SK-N-SH (cell line): Measurements from ENCODE around the gene SNCAIP. TPM values are rescaled to one million over a fixed set of nuclear protein-coding genes. Genes with fewer than 3 reads are reported as not detected.

ENCODE experiments used
- CTCF ChIA-PET: fragments of 300-600, 350-600 bp; formaldehyde crosslinking; extraction: SDS; loops from one replicate; lab custom pipeline; 2021; lab: Yijun Ruan, JAX
- POLR2A ChIA-PET: fragments of 350-600 bp; sonication (Branson Sonifier 250); formaldehyde crosslinking; extraction: SDS; loops from one replicate; lab custom pipeline; 2020; ENCODE audit warnings: antibody characterized with exemption, inconsistent platforms; lab: Yijun Ruan, JAX
- DNase-seq: peaks from one replicate; pipeline ENCODE4 v3.0.0; 2012
- H2AFZ ChIP-seq: fragments of 200-600 bp; sonication (generic); 2 replicates; pipeline ENCODE4 v1.8.1; 2016; ENCODE audit warnings: antibody characterized with exemption, mild to moderate bottlenecking, low read depth
- H3F3A ChIP-seq: fragments of 200-600 bp; sonication (generic); replicated peaks from 2 replicates; pipeline ENCODE3; 2016; ENCODE audit warnings: antibody characterized with exemption, mild to moderate bottlenecking; ENCODE audit not compliant: insufficient read depth
- H3K27ac ChIP-seq, 2 experiments: fragments of 200-500 bp in 1 of 2; fragments of 200-600 bp in 1 of 2; sonication (Bioruptor generic) in 1 of 2; sonication (generic), shearing (Covaris generic) in 1 of 2; 2 replicates each; pipeline versions ENCODE4 v1.5.1 to v1.6.1; 2014 to 2016; ENCODE audit warnings: low read depth in 2 of 2, inconsistent platforms in 1 of 2, low read length in 1 of 2, mild to moderate bottlenecking in 1 of 2, mixed read lengths in 1 of 2
- H3K27me3 ChIP-seq: fragments of 200-600 bp; sonication (generic), shearing (Covaris generic); 2 replicates; pipeline ENCODE4 v1.6.1; 2016; ENCODE audit warnings: mixed run types; ENCODE audit not compliant: insufficient read depth
- H3K36me3 ChIP-seq, 2 experiments: fragments of 200-500 bp in 1 of 2; fragments of 200-600 bp in 1 of 2; sonication (Bioruptor generic) in 1 of 2; sonication (generic) in 1 of 2; replicated peaks in 1 of 2; 2 replicates each; pipeline versions ENCODE3 to v1.5.1; 2014 to 2016; ENCODE audit warnings: low read length in 1 of 2, mild to moderate bottlenecking in 1 of 2; ENCODE audit not compliant: insufficient read depth in 2 of 2, control insufficient read depth in 1 of 2
- H3K4me1 ChIP-seq, 2 experiments: fragments of 200-500 bp in 1 of 2; fragments of 200-600 bp in 1 of 2; sonication (Bioruptor generic) in 1 of 2; sonication (generic), shearing (Covaris generic) in 1 of 2; 2 replicates each; pipeline versions ENCODE4 v1.5.1 to v1.6.1; 2014 to 2016; ENCODE audit warnings: low read depth in 1 of 2, low read length in 1 of 2, mixed run types in 1 of 2; ENCODE audit not compliant: insufficient read depth in 2 of 2, control insufficient read depth in 1 of 2
- H3K4me2 ChIP-seq: fragments of 200-600 bp; sonication (generic), shearing (Covaris generic); 2 replicates; pipeline ENCODE4 v1.6.1; 2017; ENCODE audit warnings: mixed run types
- H3K4me3 ChIP-seq, 2 experiments: fragments of 200-500 bp in 1 of 2; fragments of 200-600 bp in 1 of 2; sonication (Bioruptor generic) in 1 of 2; sonication (generic), shearing (Covaris generic) in 1 of 2; 2 replicates each; pipeline versions ENCODE4 v1.5.1 to v1.8.1; 2014 to 2016; ENCODE audit warnings: low read depth in 2 of 2, inconsistent platforms in 1 of 2, low read length in 1 of 2, mild to moderate bottlenecking in 1 of 2, mixed read lengths in 1 of 2, moderate library complexity in 1 of 2
- H3K79me2 ChIP-seq: fragments of 200-600 bp; sonication (generic); 2 replicates; pipeline ENCODE4 v1.8.1; 2017; ENCODE audit warnings: mild to moderate bottlenecking; ENCODE audit not compliant: insufficient read depth
- H3K9ac ChIP-seq: fragments of 200-600 bp; sonication (generic); 2 replicates; pipeline ENCODE4 v1.6.1; 2017; ENCODE audit warnings: mixed run types
- H3K9me2 ChIP-seq: fragments of 200-600 bp; sonication (generic); 2 replicates; pipeline ENCODE4 v1.6.1; 2017; ENCODE audit warnings: mixed run types
- H3K9me3 ChIP-seq: fragments of 200-600 bp; sonication (generic); 2 replicates; pipeline ENCODE4 v1.6.1; 2017; ENCODE audit warnings: mixed run types, mild to moderate bottlenecking, moderate library complexity
- H4K20me1 ChIP-seq: fragments of 200-600 bp; sonication (generic); 2 replicates; pipeline ENCODE4 v1.6.1; 2017; ENCODE audit warnings: mild to moderate bottlenecking, mixed run types; ENCODE audit not compliant: insufficient read depth
- CHD2 ChIP-seq: fragments of 150-350 bp; IDR thresholded peaks from 2 replicates; pipeline ENCODE4 v1.6.1; 2018; ENCODE audit warnings: low read length; ENCODE audit not compliant: partially characterized antibody
- ELF1 ChIP-seq: IDR thresholded peaks from 2 replicates; pipeline ENCODE4 v1.4.0; 2012
- EP300 ChIP-seq, 2 experiments: IDR thresholded peaks; 2 replicates each; pipeline versions ENCODE4 v1.4.0 to v1.6.1; 2012; ENCODE audit warnings: borderline replicate concordance in 1 of 2, low read depth in 1 of 2, low read length in 1 of 2
- EZH2phosphoT487 ChIP-seq: fragments of 200-600 bp; sonication (generic); IDR thresholded peaks from 2 replicates; pipeline ENCODE4 v1.6.1; 2017; ENCODE audit warnings: low read depth, mixed run types, mild to moderate bottlenecking, antibody characterized with exemption, moderate library complexity, borderline replicate concordance
- FOXM1 ChIP-seq: IDR thresholded peaks from 2 replicates; pipeline ENCODE4 v1.4.0; 2012; ENCODE audit warnings: low read depth, mild to moderate bottlenecking
- JUND ChIP-seq: IDR thresholded peaks from 2 replicates; pipeline ENCODE4 v1.4.0; 2012
- MEF2A ChIP-seq: IDR thresholded peaks from 2 replicates; pipeline ENCODE4 v1.4.0; 2012; ENCODE audit warnings: low read depth, borderline replicate concordance
- NFIC ChIP-seq: IDR thresholded peaks from 2 replicates; pipeline ENCODE4 v1.4.0; 2012; ENCODE audit warnings: borderline replicate concordance
- RFX5 ChIP-seq: IDR thresholded peaks from 2 replicates; pipeline ENCODE4 v1.6.1; 2012; ENCODE audit warnings: mild to moderate bottlenecking, improper control_type of control experiment, low read length
- RXRA ChIP-seq: IDR thresholded peaks from 2 replicates; pipeline ENCODE4 v1.4.0; 2012; ENCODE audit warnings: low read depth, mild to moderate bottlenecking, borderline replicate concordance
- SIN3A ChIP-seq: IDR thresholded peaks from 2 replicates; pipeline ENCODE4 v1.6.1; 2012; ENCODE audit warnings: low read depth, mild to moderate bottlenecking, low read length, moderate library complexity, borderline replicate concordance
- SMC3 ChIP-seq: IDR thresholded peaks from 2 replicates; pipeline ENCODE4 v1.6.1; 2012; ENCODE audit warnings: low read depth, low read length, improper control_type of control experiment
- TCF12 ChIP-seq: IDR thresholded peaks from 2 replicates; pipeline ENCODE4 v1.4.0; 2012
- TEAD4 ChIP-seq: IDR thresholded peaks from 2 replicates; pipeline ENCODE4 v1.4.0; 2012; ENCODE audit warnings: mild to moderate bottlenecking, borderline replicate concordance; ENCODE audit not compliant: insufficient read depth
- WGBS: methylation state at CpG from one replicate; pipeline ENCODE4 v1.1.6; 2017; ENCODE audit warnings: low lambda C conversion rate; 5-methylcytosine and 5-hydroxymethylcytosine counted together
- polyA plus RNA-seq, 3 experiments: library from polyadenylated mRNA; depleted of rRNA; stranded (reverse); fragments of >200 nt; gene quantifications; 2 replicates each; pipeline ENCODE4 v1.2.3, GENCODE V29; 2012
- TF ChIP-seq, protein P1 (sequence below): IDR thresholded peaks from 2 replicates; pipeline ENCODE4; 2012
- TF ChIP-seq, protein P2 (sequence below): fragments of 150-350 bp; IDR thresholded peaks from 2 replicates; pipeline ENCODE4 v1.6.1; 2017; ENCODE audit warnings: antibody characterized with exemption, low read length, low read depth, borderline replicate concordance
- TF ChIP-seq, protein P3 (sequence below): fragments of 150-350 bp; IDR thresholded peaks from 2 replicates; pipeline ENCODE4 v1.6.1; 2016; ENCODE audit warnings: mild to moderate bottlenecking, low read depth, low read length
- TF ChIP-seq, protein P4 (sequence below): IDR thresholded peaks from 2 replicates; pipeline ENCODE4 v1.4.0; 2012; ENCODE audit warnings: low read depth, borderline replicate concordance

The SNCAIP gene
- polyA plus RNA-seq, 1 of the 3 experiments (the other 2 are of a cell fraction): not detected

DNA sequence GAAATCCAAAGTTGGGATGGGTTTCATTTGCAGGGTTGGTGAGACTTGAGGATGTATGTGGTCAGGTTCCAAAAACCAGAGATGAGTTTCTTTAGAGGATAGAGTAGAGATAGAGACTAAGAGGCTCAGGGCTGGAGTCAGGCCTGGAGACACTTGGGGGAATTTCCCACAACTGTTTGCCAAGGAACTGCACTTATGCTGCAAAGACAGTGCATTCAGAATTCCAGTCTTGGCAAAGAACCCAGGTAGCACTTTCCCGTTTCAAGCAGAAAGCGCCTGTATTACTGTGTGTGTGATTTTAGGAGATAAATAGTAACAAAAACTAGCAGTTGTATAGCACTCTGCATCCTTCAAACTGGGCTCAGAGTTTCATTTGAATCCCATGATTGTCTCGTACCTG, 55.4 kb downstream of the SNCAIP start:
- H3K79me2 ChIP-seq: no peaks in the 10 kb centered on the region
- no peaks in the 10 kb centered on the region for H3K36me3 ChIP-seq
- no peaks in the 10 kb centered on the region for H3K9me3 ChIP-seq
- H3F3A ChIP-seq: no peaks in the 10 kb centered on the region
- no peaks in the 10 kb centered on the region for H3K27me3 ChIP-seq
- H4K20me1 ChIP-seq: no peaks in the 10 kb centered on the region
- CTCF ChIA-PET: no interaction called here
- no peaks in the 10 kb centered on the region for H3K9me2 ChIP-seq
- H3K4me1 ChIP-seq: peaks cover 0 to 8% of the 10 kb centered on the region in 2 experiments; a peak in 2 of 4 replicates
- no peak for TF ChIP-seq RFX5
- TF ChIP-seq FOXM1: no peak
- no peak for TF ChIP-seq NFIC
- no peak for TF ChIP-seq MEF2A
- no peak for TF ChIP-seq JUND
- TF ChIP-seq, protein P1, sequence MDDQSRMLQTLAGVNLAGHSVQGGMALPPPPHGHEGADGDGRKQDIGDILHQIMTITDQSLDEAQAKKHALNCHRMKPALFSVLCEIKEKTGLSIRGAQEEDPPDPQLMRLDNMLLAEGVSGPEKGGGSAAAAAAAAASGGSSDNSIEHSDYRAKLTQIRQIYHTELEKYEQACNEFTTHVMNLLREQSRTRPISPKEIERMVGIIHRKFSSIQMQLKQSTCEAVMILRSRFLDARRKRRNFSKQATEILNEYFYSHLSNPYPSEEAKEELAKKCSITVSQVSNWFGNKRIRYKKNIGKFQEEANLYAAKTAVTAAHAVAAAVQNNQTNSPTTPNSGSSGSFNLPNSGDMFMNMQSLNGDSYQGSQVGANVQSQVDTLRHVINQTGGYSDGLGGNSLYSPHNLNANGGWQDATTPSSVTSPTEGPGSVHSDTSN: no peak
- no peak for TF ChIP-seq RXRA
- no peak for TF ChIP-seq EZH2phosphoT487
- no peak for TF ChIP-seq EP300 (IDR thresholded peaks at IDR 0.05; ENCODE audit: borderline replicate concordance in 1 of 2, low read depth in 1 of 2, low read length in 1 of 2)
- TF ChIP-seq, protein P2, sequence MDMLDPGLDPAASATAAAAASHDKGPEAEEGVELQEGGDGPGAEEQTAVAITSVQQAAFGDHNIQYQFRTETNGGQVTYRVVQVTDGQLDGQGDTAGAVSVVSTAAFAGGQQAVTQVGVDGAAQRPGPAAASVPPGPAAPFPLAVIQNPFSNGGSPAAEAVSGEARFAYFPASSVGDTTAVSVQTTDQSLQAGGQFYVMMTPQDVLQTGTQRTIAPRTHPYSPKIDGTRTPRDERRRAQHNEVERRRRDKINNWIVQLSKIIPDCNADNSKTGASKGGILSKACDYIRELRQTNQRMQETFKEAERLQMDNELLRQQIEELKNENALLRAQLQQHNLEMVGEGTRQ: no peak
- TF ChIP-seq ELF1: no peak
- TF ChIP-seq TCF12: no peak
- TF ChIP-seq, protein P3, sequence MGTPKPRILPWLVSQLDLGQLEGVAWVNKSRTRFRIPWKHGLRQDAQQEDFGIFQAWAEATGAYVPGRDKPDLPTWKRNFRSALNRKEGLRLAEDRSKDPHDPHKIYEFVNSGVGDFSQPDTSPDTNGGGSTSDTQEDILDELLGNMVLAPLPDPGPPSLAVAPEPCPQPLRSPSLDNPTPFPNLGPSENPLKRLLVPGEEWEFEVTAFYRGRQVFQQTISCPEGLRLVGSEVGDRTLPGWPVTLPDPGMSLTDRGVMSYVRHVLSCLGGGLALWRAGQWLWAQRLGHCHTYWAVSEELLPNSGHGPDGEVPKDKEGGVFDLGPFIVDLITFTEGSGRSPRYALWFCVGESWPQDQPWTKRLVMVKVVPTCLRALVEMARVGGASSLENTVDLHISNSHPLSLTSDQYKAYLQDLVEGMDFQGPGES: no peak
- TF ChIP-seq TEAD4: no peak
- TF ChIP-seq CHD2: no peak
- no peak overlapping the region for H3K4me3 ChIP-seq
- POLR2A ChIA-PET: no interaction called here
- no peak overlapping the region for H2AFZ ChIP-seq
- H3K27ac ChIP-seq: no peak overlapping the region; a peak in 1 of 4 replicates
- DNase-seq: no peak
- WGBS: 51% methylated on average over 3 of the region's 3 CpGs
- no peak overlapping the region for H3K9ac ChIP-seq
- no peak overlapping the region for H3K4me2 ChIP-seq

GRCh38 chr5:122368510-122369251, 56.6 kb downstream of the SNCAIP start:
- Histone ChIP-seq H3K9ac (no peak overlapping the region), H3K4me2 (no peak overlapping the region), H3K9me2 (no peaks in the 10 kb centered on the region), H3K9me3 (no peaks in the 10 kb centered on the region), H3F3A (no peaks in the 10 kb centered on the region), H3K36me3 (no peaks in the 10 kb centered on the region), H3K79me2 (no peaks in the 10 kb centered on the region), H4K20me1 (no peaks in the 10 kb centered on the region), H3K27me3 (no peaks in the 10 kb centered on the region), H3K4me1 (peaks cover 0 to 8% of the 10 kb centered on the region in 2 experiments; a peak in 2 of 4 replicates), H3K4me3 (no peak overlapping the region), H3K27ac (no peak overlapping the region; a peak in 1 of 4 replicates), H2AFZ (no peak overlapping the region)
- WGBS: 50% methylated on average over 5 of the region's 5 CpGs
- DNase-seq: no peak
- ChIA-PET CTCF (interaction anchor here (0.6 kb wide), 1 partner anchor 9 kb away, joined by 3 read pairs; no protein-coding TSS in a partner anchor), POLR2A (interaction anchor here (0.5 to 0.6 kb wide), 2 partner anchors 90 to 98 kb away, joined by 4 read pairs; no protein-coding TSS in a partner anchor)
- TF ChIP-seq CHD2 (no peak), RXRA (no peak), SIN3A (no peak), SMC3 (no peak), TEAD4 (no peak), FOXM1 (no peak)
- TF ChIP-seq, protein P2: no peak
- TF ChIP-seq, protein P4, sequence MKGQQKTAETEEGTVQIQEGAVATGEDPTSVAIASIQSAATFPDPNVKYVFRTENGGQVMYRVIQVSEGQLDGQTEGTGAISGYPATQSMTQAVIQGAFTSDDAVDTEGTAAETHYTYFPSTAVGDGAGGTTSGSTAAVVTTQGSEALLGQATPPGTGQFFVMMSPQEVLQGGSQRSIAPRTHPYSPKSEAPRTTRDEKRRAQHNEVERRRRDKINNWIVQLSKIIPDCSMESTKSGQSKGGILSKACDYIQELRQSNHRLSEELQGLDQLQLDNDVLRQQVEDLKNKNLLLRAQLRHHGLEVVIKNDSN: no peak
- TF ChIP-seq, protein P3: no peak
